Tongue (tissue), 2 donors: Measurements from ENCODE around the gene RTF2. TPM values are rescaled to one million over a fixed set of nuclear protein-coding genes. Genes with fewer than 3 reads are reported as not detected.

ENCODE experiments used
- DNase-seq: peaks from one replicate; pipeline ENCODE4 v3.0.0-alpha.2; 2015
- total RNA-seq: library from RNA; depleted of rRNA; stranded (reverse); fragments of >200 nt; gene quantifications from one replicate; pipeline ENCODE4 v1.2.3, GENCODE V29; 2014

The RTF2 gene, protein sequence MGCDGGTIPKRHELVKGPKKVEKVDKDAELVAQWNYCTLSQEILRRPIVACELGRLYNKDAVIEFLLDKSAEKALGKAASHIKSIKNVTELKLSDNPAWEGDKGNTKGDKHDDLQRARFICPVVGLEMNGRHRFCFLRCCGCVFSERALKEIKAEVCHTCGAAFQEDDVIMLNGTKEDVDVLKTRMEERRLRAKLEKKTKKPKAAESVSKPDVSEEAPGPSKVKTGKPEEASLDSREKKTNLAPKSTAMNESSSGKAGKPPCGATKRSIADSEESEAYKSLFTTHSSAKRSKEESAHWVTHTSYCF
- 64.0 TPM for total RNA-seq

DNA sequence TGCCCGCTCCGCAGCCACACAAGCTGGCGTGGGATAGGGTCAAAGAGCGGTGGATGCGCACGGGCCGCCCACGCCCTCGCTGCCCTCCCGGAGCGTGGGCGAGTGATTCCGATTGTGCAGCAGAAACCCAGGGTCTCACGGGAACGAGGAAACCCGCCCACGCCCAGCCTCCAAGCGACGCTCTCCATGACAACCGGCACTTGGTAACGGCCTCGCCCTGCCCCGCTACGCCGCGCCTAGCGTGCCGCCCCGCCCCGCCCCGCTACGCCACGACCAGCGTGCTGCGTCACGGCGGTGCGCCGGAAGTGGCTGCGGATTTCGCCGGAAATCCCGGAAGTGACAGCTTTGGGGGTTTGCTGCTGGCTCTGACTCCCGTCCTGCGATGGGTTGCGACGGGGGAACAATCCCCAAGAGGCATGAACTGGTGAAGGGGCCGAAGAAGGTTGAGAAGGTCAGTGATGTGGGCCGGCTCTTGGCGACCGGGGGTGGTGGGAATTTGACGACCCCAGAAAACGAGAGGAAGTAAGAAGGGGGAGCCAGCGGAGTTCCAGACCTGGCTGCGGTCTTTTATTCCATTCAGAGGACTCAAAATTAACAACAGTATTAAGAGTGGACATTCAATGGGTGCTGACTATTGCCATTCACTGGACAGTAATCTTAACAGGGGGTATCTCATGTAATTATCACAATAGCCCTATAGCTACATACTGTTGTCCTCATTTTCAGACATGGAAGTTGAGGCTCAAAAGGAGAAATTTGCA is at the start of gene RTF2:
Gene RTF2 (plus strand): TSS at position 312 of the 761 bp plus-strand sequence. CDS start 71 bp downstream, at position 383.
- peak; percentile 98 for DNase-seq

DNA sequence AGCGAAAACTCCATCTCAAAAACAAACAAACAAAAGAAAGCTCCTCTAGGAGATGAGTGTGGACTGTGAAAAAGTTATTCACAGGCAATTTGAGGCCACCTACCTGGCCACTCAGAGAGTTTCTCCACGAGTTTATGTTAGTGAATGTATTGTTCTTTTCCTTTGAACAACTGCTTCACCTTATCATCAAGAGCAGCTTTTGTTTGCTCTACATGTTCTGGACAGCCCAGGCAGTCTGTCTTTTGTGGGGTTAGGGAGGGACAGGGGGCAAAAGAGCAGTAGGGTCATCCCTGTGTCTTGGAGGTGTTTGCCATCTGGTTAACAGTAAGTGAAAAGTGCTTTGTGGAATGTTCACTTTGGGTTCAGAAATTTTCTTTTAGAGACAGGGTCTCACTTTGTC is 48.4 kb upstream of the RTF2 start:
- no peak for DNase-seq

DNA sequence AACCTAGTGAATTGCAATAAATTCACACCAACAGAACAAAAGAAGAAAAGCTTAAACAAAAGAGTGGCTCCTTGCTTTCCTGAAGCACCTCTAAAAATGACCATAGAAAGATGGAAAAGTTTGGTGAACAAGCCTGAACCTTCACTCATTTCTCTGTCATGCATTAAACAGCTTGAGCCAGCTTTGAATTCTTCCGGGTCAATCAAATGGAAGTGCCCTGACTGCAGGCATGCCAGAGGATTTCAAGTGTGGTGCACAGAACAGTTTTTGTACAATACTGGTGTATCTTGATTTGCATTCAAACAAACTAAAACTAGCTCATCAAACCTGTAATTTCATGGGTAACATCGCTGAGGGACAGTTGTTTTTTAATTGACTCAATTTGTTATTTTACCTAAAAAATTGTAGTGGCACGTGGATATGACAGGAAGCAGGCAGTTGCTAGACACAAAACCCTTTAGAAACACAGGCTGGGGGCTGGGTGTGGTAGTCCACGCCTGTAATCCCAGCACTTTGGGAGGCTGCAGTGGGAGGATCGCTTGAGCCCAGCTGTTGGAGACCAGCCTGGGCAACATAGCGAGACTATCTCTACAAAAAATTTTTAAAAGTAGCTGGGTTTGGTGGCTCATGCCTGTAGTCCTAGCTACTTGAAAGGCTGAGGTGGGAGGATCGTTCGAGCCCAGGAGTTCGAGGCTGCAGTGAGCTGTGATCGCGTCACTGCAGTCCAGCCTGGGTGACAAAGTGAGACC is 47.3 kb upstream of the RTF2 start:
- no peak for DNase-seq

DNA sequence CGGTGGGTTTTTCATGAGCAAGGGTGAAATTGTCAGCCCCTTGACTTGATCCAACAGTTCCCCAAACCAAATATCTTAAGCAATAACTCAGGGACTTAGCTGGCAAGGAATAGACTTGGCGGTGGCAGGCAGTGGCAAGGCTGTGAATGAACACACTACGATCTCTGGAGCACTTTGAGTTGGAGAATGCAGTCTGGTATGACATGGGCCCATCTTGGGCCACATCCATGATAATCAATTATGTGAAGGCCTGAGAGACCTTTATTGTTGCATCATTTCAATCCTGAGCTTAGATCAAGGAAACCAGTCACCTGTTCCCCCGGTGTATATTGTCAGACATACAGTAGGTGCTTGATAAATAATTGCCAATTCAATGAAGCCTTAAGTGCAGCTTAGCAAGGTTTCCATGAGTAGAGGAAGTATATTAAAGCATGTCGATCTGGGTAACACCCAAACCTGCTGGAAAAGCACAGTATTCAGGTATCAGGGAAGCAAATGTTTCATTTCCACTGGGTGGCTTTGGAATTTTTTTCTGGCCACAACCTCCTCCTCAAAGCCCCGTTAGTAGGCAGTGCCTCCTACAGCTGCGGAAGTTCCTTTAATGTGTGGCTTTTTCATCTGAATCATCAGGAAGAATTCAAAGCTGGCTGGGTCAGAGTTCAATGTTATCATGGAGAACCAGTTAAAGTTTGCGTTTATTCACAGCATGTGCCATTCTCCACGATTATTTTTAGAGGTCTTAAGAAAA is 46.2 kb upstream of the RTF2 start:
- DNase-seq, result no peak

DNA sequence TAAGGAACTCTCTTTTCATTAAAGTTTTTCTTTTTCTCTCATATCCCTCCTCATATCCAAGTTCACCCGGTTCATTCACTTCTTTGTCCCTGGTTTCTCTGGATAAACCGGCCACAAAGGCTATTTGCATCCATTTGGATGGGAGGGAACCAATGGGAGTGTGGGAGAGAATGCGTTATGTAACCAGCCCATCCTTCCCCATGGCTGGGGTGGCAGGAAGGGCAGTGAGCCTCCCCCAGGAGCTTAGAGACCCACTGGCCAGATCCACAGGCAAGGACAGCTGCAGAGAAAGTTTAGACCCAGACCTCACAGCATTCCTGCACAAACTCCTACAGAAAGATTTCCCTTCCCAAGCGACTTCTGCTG is 45.6 kb upstream of the RTF2 start:
- peak; percentile 43 for DNase-seq

DNA sequence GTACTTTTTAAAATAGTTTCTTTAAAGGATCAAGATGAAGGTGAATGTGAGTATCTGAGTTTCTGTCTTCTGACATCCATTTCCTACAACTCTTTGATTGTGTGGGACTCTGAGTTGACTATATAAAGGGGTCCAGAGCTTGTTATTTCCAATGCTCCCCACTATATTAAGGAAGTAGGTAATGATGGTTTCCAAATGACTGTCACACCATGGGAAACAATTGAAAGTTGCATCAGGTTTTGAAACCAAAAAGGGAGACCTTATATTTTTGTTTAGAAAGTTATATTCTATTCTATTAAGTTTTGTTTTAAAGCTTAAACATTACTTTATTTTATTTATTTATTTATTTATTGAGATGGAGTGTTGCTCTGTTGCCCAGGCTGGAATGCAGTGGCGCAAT is 45.2 kb upstream of the RTF2 start:
- DNase-seq, result no peak

DNA sequence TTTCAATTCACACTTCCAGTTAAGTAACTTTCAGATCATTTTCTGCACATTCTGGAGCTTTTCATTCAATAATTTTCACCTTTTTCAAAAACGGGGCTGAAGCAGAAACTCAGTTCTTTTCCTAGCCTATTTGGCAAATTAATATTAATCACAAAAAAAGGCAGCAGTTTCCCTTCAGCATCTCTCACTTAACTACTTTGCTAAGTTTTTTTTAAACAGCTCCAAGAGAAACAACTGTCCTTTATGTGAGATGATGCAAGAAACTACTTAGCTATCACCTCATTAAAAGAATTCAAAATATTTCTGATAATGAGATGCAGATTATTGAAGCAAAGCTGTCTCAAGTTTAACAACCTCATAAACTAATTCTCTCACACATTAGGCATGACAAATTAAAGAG is 44.5 kb upstream of the RTF2 start:
- DNase-seq, result no peak

DNA sequence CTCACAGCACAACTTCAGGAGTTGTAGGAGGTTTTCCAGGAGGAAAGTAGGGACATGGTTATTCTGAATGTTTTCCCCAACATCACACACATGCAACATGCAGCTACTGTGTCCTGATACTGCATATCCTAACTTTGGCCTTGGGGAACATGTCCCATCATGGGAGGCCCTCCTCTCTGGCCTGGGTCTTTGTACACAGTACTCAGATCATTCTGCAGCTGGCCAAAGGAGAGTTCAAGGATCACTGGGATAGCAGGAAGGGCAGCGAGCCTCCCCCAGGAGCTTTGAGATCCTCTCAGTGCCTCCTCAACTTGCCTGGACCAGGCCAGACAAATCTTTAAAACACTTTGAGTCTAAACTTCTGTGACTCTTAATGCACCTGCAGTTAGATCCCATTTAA is 43.5 kb upstream of the RTF2 start:
- DNase-seq, result no peak

DNA sequence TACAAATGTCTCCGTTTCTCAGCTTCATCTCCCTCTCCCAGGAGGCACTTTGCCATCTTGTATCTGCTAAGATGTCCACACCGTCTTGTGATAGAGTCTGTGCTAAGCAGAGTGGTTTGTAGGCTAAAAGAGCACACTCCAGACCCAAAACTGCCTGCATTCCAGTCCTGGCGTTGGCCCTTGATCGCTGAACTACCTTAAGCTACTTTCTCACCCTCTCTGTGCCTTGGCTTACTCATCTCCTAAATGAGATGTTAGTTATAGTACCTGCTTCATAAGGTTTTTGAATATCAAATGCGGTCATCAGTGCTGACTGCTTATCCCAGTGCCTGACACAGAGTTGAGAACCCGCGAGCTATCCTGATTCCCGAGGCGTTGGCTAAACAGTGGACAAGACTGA is 42.4 kb upstream of the RTF2 start:
- DNase-seq, result no peak

DNA sequence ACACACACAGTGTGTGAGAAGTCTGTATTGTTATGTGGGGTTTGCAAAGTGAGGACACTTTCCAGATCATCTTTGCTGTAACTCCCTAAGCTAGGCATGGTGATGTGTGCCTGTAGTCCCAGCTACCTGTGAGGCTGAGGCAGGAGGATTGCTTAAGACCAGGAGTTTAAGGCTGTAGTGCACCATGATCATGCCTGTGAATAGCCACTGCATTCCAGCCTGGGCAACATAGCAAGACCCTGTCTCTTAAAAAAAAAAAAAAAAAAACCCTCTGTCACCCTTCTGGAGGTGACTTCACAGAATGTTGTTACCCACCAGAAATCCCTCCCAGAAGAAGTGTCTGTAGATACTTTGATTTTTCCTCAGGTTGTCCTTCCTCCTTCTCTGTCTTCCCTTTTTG is 41.5 kb upstream of the RTF2 start:
- DNase-seq, result no peak

DNA sequence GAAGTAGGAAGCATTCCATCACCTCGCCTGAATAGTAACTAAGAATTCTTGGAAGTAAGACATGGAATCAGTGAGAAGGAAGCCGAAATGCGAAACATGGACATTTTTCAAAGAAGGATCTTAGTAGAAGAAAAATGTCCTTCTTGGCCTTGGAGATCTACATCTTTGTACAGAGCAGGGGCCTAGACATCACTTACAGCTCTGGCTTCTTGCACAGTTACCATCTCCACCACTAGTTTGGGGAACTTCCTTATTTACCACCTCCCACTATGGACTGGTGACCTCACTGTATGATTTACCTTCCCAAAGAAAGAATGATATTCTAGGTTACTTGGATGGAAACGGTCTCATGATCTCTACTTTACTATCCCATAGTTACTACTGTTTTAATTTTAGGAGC is 40.6 kb upstream of the RTF2 start:
- DNase-seq, result no peak

DNA sequence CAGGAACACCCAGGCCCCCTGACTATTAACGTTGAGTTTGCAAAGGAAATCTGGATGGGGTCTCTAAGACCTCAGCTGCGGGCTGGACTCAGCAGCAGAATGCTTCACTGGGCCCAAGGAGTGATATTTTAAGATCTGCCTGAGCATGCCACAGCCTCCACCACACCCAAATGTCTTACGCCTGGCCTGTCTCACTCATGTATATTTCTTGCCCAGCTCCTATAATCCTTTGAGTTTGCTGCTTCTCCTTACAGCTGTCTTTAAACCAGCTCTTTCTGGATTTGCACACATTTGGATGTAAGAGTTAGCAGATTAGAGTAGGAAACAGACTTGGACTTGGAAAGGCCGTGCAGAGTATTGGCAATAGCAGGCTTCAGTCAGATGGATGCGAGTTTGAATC is 40.0 kb upstream of the RTF2 start:
- DNase-seq, result no peak

DNA sequence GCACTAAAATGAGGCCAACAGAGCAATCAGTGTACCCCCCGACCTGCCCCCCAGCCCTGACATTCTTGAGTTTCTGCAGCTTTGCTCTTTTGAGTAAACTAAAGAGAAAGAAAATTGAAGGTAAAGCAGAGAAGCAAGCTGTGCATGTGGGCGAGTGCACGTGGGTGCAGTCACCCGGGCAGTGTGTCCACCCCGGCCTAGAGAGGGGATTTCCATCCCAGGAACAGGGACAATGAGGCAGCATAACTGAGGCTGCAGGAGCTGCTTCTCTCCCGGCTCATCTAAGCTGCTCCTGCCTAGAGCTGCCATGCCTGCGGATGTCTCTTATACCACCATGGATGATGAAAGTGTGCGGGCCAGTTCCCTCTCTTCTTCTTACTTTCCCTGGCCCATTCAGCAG is 39.5 kb upstream of the RTF2 start:
- DNase-seq, result no peak

DNA sequence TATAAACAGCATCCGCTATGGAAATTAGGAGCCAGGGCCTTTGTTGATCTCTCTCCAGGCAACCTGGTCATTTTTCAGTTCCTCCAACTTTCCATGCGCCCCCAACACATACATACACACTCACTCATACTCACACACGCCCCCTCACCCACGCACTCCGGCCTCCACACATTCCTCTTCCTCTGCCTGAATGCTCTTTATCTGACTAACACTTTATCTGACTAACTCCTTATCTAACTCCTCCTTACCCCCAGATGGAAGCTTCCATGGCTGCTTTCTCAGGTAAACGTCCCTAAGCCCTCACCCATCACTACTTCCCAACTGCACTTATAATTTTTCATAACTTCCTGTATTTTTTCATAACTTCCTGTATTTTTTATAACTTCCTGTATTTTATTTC is 38.9 kb upstream of the RTF2 start:
- DNase-seq, result no peak

DNA sequence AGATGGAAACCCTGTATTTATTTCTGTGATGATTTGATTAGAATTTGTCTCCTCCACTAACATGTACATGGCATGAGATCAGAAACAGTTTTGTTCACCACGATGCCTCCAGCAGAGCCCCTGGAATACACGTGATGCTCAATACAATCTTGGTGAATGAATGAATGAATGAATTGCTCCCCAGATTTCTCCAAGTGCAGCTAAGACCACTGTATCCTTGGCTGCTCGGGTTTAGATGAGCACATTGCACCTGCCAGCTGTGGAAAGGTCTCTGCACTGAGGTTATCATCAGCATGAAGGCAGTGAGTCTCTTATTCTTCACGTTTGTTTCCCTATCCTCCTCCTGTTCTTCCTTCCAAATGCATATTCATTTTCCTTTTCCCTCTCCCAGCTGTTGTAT is 38.5 kb upstream of the RTF2 start:
- DNase-seq, result no peak

DNA sequence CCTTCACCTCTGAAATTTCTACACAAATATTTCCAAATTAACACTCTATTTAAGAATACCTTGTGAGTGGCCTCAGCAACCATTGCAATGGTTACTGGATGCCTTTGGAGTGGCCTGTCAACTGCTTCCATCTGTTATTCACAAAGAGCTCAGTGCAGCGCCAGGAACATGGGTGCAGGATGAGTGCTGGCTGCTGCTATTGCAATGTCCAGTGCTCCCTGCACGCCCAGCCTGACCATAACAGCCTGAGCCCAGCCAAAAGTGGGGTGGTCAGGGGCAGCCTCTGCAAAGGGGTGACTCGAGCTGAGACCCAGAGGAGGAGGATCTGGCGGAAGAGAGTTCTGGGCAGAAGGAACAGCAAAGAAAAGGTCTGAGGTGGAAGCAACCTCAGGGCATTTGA is 38.0 kb upstream of the RTF2 start:
- no peak for DNase-seq

DNA sequence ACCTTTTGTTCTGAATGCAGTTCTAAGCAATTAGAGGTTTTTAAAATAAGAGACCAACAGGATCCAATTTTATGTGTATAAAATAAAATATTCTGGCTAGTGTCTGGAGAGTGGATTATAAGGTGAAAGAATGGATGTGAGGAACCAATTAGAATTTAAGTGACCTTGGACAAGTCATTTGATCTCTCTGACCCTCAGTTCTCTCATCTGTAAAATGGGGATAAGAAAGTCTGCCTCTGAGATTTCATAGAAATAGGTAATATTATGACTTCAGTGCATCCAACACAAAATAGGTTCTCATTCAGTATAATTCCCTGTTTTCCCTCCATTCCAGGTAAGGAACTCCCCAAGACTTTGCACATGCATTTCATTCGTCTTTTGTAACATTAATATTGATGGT is 37.5 kb upstream of the RTF2 start:
- no peak for DNase-seq

DNA sequence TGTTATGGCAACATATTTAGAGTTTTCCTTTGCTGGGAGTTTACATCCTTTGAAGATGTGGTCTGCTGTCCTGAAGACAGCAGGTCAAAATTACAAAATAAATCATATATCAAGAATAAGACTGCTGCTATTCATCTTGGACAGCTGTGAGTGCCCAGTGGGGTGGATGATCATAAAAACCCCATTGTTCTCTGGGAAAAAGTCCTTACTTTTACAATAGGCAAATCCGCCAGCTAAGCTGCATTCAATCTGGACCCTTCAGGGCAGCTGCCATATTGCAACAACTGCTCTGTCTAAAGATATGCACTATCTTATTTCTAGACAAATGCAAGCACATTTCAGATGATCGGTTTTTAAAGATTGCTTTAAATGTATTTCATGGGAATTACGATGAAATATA is 37.0 kb upstream of the RTF2 start:
- peak; percentile 67 for DNase-seq

DNA sequence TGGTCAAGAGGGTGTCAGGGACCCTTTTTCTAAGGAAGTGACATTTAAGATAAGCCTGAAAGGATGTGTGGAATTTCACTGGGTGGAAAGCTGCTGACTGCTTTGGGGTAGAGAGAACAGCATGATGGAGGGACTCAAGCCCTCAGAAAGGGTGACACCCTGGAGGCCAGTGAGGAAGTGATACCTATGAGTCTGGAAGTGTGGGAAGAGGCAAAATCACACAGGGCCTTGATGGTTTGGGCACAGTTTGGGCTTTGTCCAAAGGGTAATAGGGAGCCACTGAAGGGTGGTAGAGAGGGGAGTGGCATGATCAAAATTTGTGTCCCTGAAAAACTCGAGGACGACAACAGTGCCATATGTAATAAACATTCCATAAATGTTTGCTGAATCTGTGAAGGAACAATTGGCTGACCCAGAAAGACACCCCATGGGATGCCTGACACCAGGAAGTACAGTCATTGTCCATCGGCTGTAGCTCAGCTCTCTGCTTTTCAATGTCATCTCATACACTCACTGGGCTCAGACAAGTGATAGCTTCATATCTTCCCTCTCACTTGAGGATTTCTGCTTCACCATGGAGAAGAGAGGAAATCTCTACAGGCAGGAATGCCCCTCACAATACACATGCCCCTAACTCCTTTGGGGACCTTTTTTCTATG is 35.1 kb upstream of the RTF2 start:
- DNase-seq, result no peak

DNA sequence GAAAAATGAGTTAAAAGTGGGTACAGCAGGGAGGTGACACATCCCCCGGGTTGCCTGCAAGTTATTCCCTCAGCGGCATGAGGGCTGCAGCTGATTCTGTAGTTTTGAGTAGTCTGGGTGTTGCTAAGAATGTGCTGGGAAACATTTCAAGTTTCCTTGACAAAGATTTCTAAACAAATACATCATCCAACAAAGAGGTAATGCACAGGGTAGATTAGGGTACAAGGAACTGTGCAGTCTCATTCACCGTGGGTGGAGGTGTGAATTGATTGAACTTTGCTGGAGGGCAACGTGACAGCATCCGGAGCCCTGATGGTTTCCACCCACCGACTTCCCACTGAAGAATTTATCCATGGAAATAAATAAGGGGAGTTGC is 34.6 kb upstream of the RTF2 start:
- peak; percentile 60 for DNase-seq

DNA sequence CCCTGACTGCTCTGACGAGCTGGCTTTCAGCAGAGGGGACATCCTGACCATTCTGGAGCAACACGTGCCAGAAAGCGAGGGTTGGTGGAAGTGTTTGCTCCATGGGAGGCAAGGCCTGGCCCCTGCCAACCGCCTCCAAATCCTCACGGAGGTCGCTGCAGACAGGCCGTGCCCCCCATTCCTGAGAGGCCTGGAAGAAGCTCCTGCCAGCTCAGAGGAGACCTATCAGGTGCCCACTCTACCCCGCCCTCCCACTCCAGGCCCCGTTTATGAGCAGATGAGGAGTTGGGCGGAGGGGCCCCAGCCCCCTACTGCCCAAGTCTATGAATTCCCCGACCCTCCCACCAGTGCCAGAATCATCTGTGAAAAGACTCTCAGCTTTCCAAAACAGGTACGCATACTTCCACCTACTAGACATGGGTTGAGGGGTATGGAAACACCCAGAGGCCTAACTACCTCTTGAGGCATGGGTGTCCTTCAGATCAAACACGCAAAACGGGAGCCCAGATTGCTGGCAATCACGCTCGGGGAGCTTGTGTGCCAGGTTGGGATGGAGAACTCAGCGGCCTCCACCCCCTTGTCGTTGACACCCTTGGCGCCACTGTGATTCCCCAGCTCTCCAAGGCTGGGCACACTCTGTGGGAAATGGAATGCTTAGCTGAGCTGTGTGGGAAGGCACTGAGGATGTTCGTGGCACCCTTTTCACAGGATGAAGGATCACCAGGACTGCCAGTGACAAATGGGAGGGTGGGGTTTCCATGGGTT is 31.0 kb upstream of the RTF2 start:
- DNase-seq, result no peak
